ENCODE results near the gene ACADSB. TPM values are rescaled to one million over a fixed set of nuclear protein-coding genes. Genes with fewer than 3 reads are reported as not detected.

The ACADSB gene
- polyA plus RNA-seq (2012; rRNA removed): 5.9 and 9.6 TPM in 2 replicates
- polyA plus RNA-seq (2012; cell fraction: cytosol; rRNA removed): 9.3 and 9.9 TPM in 2 replicates
- 4.1 and 10.4 TPM in 2 replicates for polyA plus RNA-seq (2012; cell fraction: nucleus; rRNA removed)

DNA sequence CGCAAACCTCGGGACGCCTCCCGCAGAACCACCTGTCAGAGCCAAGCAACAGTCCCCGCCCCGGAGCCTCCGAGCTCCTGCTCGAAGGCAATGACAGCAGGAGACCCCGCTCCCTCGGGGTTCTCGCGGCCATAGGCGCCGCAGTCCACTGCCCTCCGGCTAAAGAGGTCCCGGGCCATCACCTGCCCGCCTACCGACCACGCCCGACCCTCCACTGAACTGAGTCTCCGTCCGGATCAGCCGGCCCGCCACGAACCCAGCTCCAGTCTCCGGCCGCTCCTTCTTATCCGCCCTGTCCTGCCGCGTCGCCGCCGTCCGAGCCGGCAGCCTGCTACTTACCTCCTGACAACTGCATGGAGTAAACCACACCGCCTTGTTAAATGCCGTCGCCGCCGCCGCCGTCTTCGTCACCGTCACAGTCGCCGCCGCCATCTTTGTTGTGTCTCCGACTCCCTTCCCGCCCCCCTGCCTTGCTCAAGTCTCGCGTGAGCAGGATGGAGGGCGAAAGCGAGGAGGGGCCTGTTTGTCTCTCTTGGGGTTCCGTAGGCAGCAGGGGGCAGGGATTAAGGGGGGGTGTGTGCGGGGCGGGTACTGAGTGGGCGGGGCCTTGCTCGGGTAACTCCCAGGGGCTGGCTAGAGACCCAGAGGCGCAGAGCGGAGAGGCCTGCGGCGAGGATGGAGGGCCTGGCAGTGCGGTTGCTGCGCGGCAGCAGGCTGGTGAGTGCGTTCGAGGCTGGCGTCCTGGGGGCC is at the start of gene ACADSB, which contains the start of gene IKZF5:
Gene ACADSB (plus strand): TSS at position 652 of the 750 bp plus-strand sequence. CDS start 24 bp downstream, at position 676.
Gene IKZF5 (minus strand): TSS at position 441 of the 750 bp plus-strand sequence. CDS start 10,170 bp downstream, outside the sequence.
- 0% methylated on average over 12 of the region's 68 CpGs for WGBS (ENCODE audit: low lambda C conversion rate)
- POLR2A ChIA-PET: interaction anchor here (1.3 kb wide), 1 partner anchor 28 kb away, joined by 3 read pairs; the partner anchor contains the start of gene PSTK

More for the DNA sequence above, at the start of gene ACADSB, which contains the start of gene IKZF5:
- TF ChIP-seq, protein P1, sequence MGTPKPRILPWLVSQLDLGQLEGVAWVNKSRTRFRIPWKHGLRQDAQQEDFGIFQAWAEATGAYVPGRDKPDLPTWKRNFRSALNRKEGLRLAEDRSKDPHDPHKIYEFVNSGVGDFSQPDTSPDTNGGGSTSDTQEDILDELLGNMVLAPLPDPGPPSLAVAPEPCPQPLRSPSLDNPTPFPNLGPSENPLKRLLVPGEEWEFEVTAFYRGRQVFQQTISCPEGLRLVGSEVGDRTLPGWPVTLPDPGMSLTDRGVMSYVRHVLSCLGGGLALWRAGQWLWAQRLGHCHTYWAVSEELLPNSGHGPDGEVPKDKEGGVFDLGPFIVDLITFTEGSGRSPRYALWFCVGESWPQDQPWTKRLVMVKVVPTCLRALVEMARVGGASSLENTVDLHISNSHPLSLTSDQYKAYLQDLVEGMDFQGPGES (IDR thresholded peaks at IDR 0.05; ENCODE audit: low read depth, low read length): no peak
- TF ChIP-seq MEF2A (IDR thresholded peaks at IDR 0.05; ENCODE audit: borderline replicate concordance, low read depth) (no peak), YY1 (IDR thresholded peaks at IDR 0.05; ENCODE audit: low read depth) (peak; percentile 95), FOXJ3 (CRISPR knock-in tag; IDR thresholded peaks at IDR 0.05) (peak; percentile 65), TCF12 (IDR thresholded peaks at IDR 0.05) (peak; percentile 32; the same call in 1 of the 2 replicates), MXI1 (IDR thresholded peaks at IDR 0.05; ENCODE audit: low read depth, low read length) (peak; percentile 45; the same call in 1 of the 2 replicates), RXRA (IDR thresholded peaks at IDR 0.05; ENCODE audit: borderline replicate concordance, low read depth) (no peak), ELF1 (IDR thresholded peaks at IDR 0.05) (peak; percentile 56; the same call in 1 of the 2 replicates), SIN3A (IDR thresholded peaks at IDR 0.05; ENCODE audit: borderline replicate concordance, low read depth, low read length) (peak; percentile 99), EP300 (IDR thresholded peaks at IDR 0.05; ENCODE audit: borderline replicate concordance in 1 of 2, low read depth in 1 of 2, low read length in 1 of 2) (no peak), POLR2AphosphoS5 (IDR thresholded peaks at IDR 0.05; ENCODE audit: low read depth, low read length) (peak; percentile 95), TAF1 (IDR thresholded peaks at IDR 0.05; ENCODE audit: borderline replicate concordance, low read depth, low read length) (peak; percentile 83), FOXM1 (IDR thresholded peaks at IDR 0.05; ENCODE audit: low read depth) (no peak), CHD2 (IDR thresholded peaks at IDR 0.05; ENCODE audit: low read length, partially characterized antibody) (peak; percentile 99), EZH2phosphoT487 (IDR thresholded peaks at IDR 0.05; ENCODE audit: borderline replicate concordance, low read depth) (no peak)
- TF ChIP-seq, protein P2, sequence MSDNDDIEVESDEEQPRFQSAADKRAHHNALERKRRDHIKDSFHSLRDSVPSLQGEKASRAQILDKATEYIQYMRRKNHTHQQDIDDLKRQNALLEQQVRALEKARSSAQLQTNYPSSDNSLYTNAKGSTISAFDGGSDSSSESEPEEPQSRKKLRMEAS (IDR thresholded peaks at IDR 0.05; ENCODE audit: low read depth): peak; percentile 25; the same call in 1 of the 2 replicates
- TF ChIP-seq, protein P3, sequence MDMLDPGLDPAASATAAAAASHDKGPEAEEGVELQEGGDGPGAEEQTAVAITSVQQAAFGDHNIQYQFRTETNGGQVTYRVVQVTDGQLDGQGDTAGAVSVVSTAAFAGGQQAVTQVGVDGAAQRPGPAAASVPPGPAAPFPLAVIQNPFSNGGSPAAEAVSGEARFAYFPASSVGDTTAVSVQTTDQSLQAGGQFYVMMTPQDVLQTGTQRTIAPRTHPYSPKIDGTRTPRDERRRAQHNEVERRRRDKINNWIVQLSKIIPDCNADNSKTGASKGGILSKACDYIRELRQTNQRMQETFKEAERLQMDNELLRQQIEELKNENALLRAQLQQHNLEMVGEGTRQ (IDR thresholded peaks at IDR 0.05; ENCODE audit: borderline replicate concordance, low read depth, low read length): no peak
- TF ChIP-seq, protein P4, sequence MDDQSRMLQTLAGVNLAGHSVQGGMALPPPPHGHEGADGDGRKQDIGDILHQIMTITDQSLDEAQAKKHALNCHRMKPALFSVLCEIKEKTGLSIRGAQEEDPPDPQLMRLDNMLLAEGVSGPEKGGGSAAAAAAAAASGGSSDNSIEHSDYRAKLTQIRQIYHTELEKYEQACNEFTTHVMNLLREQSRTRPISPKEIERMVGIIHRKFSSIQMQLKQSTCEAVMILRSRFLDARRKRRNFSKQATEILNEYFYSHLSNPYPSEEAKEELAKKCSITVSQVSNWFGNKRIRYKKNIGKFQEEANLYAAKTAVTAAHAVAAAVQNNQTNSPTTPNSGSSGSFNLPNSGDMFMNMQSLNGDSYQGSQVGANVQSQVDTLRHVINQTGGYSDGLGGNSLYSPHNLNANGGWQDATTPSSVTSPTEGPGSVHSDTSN (IDR thresholded peaks at IDR 0.05): peak; percentile 12; the same call in 1 of the 2 replicates
- TF ChIP-seq, protein P5, sequence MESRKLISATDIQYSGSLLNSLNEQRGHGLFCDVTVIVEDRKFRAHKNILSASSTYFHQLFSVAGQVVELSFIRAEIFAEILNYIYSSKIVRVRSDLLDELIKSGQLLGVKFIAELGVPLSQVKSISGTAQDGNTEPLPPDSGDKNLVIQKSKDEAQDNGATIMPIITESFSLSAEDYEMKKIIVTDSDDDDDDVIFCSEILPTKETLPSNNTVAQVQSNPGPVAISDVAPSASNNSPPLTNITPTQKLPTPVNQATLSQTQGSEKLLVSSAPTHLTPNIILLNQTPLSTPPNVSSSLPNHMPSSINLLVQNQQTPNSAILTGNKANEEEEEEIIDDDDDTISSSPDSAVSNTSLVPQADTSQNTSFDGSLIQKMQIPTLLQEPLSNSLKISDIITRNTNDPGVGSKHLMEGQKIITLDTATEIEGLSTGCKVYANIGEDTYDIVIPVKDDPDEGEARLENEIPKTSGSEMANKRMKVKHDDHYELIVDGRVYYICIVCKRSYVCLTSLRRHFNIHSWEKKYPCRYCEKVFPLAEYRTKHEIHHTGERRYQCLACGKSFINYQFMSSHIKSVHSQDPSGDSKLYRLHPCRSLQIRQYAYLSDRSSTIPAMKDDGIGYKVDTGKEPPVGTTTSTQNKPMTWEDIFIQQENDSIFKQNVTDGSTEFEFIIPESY (IDR thresholded peaks at IDR 0.05; ENCODE audit: borderline replicate concordance, low read depth): peak; percentile 99
- TF ChIP-seq, protein P6, sequence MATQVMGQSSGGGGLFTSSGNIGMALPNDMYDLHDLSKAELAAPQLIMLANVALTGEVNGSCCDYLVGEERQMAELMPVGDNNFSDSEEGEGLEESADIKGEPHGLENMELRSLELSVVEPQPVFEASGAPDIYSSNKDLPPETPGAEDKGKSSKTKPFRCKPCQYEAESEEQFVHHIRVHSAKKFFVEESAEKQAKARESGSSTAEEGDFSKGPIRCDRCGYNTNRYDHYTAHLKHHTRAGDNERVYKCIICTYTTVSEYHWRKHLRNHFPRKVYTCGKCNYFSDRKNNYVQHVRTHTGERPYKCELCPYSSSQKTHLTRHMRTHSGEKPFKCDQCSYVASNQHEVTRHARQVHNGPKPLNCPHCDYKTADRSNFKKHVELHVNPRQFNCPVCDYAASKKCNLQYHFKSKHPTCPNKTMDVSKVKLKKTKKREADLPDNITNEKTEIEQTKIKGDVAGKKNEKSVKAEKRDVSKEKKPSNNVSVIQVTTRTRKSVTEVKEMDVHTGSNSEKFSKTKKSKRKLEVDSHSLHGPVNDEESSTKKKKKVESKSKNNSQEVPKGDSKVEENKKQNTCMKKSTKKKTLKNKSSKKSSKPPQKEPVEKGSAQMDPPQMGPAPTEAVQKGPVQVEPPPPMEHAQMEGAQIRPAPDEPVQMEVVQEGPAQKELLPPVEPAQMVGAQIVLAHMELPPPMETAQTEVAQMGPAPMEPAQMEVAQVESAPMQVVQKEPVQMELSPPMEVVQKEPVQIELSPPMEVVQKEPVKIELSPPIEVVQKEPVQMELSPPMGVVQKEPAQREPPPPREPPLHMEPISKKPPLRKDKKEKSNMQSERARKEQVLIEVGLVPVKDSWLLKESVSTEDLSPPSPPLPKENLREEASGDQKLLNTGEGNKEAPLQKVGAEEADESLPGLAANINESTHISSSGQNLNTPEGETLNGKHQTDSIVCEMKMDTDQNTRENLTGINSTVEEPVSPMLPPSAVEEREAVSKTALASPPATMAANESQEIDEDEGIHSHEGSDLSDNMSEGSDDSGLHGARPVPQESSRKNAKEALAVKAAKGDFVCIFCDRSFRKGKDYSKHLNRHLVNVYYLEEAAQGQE (IDR thresholded peaks at IDR 0.05; ENCODE audit: low read depth, low read length): no peak
- CTCF ChIA-PET: interaction anchor here (1.0 to 1.9 kb wide), 5 partner anchors 9 to 35 kb away, joined by 3 to 9 read pairs (median 5); no protein-coding TSS in a partner anchor
- Histone ChIP-seq H3K9me3 (no peaks in the 10 kb centered on the region), H3K9me2 (no peaks in the 10 kb centered on the region), H3F3A (replicated peaks; ENCODE audit: insufficient read depth) (no peaks in the 10 kb centered on the region), H3K4me2 (peak within 1 kb of the TSS; percentile 94), H3K36me3 (replicated peaks in 1 of 2; ENCODE audit: control insufficient read depth in 1 of 2, insufficient read depth in 2 of 2, low read length in 1 of 2) (no peaks in the 10 kb centered on the region), H3K4me3 (ENCODE audit: low read depth in 2 of 2, low read length in 1 of 2) (peak within 1 kb of the TSS; percentile 93 to 99), H3K27ac (ENCODE audit: low read depth in 2 of 2, low read length in 1 of 2) (peak within 1 kb of the TSS; percentile 66 to 79; a peak in 3 of 4 replicates), H3K79me2 (ENCODE audit: insufficient read depth) (peaks cover 50% of the 10 kb centered on the region), H4K20me1 (ENCODE audit: insufficient read depth) (peaks cover 4% of the 10 kb centered on the region; the same call in 1 of the 2 replicates), H2AFZ (ENCODE audit: low read depth) (peak within 1 kb of the TSS; percentile 97), H3K27me3 (ENCODE audit: insufficient read depth) (no peaks in the 10 kb centered on the region), H3K9ac (peak within 1 kb of the TSS; percentile 91), H3K4me1 (ENCODE audit: control insufficient read depth in 1 of 2, insufficient read depth in 2 of 2, low read depth in 1 of 2, low read length in 1 of 2) (peaks cover 0 to 8% of the 10 kb centered on the region in 2 experiments; a peak in 2 of 4 replicates)
- peak; percentile 99 for DNase-seq

Data from SK-N-SH (cell line).